ENCODE measurements around the gene ST6GALNAC6.

ST6GALNAC6 gene

DNA sequence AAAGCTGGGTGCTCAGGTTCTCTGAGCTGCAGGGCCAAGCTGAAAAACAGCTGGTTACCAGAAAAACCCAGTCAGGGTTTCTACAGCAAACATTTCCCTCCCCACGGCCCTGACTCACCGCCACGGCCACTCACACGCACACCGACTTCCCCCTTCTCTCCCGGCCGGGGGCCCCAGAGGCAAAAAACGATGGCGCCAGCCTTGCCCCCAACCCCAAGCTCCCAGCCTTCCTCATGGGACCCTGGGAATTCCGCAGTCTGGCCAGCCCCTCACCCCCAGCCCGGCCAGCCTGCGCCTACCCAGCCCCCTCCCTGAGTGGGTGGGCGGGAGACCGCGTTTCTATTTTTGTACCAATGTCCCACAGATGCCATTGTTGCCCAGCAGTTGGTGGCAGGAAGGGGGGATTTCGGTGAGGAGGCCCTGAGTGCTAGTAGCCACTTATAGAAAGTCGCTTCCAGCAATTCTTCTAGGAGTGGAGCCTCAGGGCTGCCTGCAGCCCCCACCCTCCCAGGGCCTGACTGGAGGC, 63.3 kb downstream of the ST6GALNAC6 start:
- no peak overlapping the region for H3K4me3 ChIP-seq (ENCODE audit: low read depth, low read length)
- TF ChIP-seq, protein P1, sequence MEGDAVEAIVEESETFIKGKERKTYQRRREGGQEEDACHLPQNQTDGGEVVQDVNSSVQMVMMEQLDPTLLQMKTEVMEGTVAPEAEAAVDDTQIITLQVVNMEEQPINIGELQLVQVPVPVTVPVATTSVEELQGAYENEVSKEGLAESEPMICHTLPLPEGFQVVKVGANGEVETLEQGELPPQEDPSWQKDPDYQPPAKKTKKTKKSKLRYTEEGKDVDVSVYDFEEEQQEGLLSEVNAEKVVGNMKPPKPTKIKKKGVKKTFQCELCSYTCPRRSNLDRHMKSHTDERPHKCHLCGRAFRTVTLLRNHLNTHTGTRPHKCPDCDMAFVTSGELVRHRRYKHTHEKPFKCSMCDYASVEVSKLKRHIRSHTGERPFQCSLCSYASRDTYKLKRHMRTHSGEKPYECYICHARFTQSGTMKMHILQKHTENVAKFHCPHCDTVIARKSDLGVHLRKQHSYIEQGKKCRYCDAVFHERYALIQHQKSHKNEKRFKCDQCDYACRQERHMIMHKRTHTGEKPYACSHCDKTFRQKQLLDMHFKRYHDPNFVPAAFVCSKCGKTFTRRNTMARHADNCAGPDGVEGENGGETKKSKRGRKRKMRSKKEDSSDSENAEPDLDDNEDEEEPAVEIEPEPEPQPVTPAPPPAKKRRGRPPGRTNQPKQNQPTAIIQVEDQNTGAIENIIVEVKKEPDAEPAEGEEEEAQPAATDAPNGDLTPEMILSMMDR (IDR thresholded peaks at IDR 0.05; ENCODE audit: borderline replicate concordance, insufficient read depth, low read depth, low read length) = no peak

All from GM12875 (cell line).